ENCODE results near the gene DCHS2.

GRCh38 chr4:154487145-154487544, 4.5 kb downstream of the DCHS2 start:
- TF ChIP-seq CTCF (IDR thresholded peaks at IDR 0.05; ENCODE audit: borderline replicate concordance, extremely low read depth, low read length, poor library complexity, severe bottlenecking), result no peak
- no peak for TF ChIP-seq EZH2 (IDR thresholded peaks at IDR 0.05; ENCODE audit: borderline replicate concordance, low read depth, low read length, severe bottlenecking)
